Stimulated activated CD8-positive, alpha-beta memory T cell treated with anti-CD3 and anti-CD28 coated beads, Interleukin-7, amount 100 ng/mL, for 1 hour (primary cell): ENCODE results near the gene VSIG10L.

Source experiments
- DNase-seq, 2 donors: peaks; one replicate each; pipeline ENCODE4 v3.0.0-alpha.2; 2020; ENCODE audit warnings: low read depth in 2 of 2

VSIG10L gene

DNA sequence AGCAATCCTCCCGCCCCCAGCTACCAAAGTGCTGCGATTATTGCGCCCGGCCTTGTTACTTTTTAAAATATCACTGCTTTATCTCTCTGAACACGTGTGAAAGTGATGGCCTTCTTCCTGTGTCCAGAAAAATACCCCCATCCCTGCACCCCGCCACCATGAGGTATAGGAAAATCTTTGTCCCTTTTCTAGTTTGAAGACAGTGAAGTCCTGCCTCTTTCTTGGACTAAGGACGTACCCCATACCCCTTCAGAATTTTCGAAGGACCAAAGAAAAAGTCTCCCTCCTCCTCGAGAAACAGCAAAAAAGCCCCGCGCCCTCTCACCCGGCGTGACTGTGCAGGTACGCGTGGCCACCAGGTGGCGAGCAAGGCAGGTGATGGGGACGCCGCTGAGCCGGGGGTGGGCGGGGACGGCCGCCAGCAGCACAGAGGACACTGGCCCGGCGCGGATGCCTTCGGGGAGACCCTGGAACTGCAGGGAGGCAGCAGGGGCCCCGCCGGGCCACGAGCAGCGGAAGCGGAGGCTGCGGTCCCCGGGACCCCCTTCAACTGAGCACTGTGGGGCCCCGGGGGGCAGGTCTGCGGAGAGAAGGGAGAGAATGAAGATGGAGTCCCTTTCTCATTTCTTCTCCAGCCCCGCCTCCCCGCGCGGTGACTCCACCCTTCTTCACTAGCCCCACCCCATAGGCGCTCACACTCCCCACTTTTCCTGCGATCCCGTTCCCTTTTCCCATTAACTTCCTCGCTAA lies 3.2 kb downstream of the VSIG10L start:
- DNase-seq, result peak; percentile 64 to 74

DNA sequence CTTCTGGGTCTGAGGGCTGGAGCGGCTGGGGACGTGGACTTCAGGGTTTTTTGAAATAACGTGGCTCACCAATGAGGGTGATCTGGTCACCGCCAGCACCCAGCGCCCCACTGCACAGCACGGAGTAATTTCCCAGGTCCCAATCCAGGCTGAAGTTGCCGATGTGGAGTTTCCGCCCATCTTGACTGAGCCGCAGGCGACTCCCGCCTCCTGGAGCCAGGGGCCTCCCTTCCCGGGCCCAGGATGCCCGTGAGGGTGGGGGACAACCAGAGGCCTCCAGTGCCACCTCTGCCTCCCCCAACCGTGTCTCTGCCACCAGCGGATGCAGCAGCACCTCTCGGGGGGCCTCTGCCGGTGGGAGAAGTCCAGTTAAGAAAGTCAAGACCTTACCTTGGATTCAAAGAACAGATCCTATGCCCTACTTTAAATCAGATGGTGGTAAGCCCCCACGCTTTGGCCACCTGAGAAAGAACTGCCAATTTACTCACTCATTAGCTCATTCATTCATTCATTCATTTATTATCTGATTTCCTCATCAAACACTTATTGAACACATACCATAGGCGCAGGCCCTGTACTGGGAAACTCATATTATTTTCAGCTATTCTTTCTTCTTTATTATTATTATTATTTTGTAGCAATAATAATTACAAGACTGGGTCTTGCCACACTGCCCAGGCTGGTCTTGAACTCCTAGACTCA lies 3.9 kb downstream of the VSIG10L start:
- no peak for DNase-seq

- DNase-seq, result no peak
These were observed 4.6 kb downstream of the VSIG10L start for GRCh38 chr19:51337141-51337860.

DNA sequence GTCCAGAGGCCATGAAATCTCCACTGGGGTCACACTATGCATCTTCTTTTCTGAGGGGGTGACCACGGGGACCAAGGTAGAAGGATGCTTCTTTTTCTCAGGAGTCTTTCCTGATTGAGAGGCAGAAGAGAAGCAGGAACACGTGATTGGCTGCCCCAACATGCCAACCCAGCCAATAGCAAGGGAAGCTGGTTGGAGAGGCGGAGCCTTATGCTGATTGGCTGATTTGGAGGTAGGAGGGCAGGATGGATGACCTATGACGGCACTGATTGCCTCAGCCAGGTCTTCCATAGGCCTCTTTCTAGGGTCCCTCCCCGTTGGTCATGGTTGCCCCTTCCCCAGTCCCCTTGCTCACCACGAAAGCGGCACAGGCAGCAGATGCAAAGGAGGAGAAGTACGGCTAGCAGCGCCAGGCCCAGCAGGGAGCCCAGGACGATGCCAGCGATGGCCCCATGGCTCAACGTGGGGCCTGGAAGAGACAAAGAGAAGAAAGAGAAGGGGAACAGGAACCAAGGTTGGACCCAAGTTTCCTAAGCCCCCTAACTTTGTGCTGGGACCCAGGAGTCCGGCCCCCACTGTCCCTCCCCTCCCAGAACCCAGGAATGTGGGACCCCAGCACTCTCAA lies 8.0 kb downstream of the VSIG10L start:
- no peak for DNase-seq

DNA sequence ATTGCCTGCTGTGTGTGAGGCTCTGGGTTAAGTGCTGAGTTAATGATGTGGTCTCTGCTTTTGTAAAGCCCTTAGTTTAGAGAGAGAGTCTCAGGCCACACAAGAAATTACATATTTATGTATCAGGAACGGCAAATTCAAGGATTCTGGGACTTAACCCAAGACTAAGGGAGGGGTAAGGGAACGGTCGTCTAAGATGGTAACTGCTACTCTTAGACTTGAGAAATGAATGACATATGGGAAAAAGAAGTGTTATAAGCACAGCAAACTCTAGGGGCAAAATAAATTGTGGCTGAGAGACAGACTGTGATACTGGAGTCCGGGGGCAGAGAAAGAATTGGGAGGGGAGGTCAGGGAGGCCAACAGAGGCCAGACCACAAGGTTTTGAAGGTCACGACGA lies 10.2 kb downstream of the VSIG10L start:
- DNase-seq, result no peak

DNA sequence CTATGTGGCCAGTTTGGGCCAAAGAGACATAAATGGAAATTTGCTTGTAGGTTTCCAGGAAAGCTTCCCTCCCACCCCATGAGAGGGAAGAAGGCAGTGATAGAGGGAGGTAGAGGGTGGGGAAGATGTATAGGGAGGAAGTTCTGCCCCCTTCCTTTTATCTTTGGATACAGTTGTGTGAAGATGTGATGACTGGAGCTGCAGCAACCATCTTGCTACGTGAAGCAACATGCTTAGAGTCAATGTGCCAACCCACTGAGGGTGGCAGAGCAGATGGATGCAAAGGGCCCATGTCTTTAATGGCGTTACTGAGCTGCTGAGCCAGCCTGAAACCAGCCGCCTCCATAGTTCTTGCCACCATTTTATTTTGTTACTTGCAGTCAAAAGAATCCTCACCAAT lies 10.7 kb downstream of the VSIG10L start:
- no peak for DNase-seq

DNA sequence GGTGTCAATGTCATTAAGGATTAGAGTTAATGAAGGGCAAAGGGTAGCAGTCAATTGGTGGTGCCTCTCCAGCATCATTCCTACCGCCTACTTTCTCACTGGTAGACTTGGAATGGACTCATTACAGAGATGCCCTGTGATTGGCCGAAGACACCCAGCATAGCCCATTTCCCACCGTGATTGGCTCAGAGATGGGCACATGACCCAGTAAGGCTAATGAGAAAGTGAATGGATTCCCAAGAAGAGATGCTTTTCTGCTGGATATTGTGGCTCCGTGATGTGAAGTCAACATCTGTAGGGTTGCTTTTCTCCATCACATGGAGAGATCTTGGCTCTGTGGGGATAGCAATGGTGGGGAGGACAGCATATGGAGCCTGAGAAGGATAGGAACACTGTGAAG lies 11.6 kb downstream of the VSIG10L start:
- DNase-seq, result no peak

- no peak for DNase-seq
These were observed 12.5 kb downstream of the VSIG10L start for GRCh38 chr19:51329411-51329810.

GRCh38 chr19:51327066-51328001 lies 14.6 kb downstream of the VSIG10L start:
- DNase-seq, result peak; percentile 8 to 17

DNA sequence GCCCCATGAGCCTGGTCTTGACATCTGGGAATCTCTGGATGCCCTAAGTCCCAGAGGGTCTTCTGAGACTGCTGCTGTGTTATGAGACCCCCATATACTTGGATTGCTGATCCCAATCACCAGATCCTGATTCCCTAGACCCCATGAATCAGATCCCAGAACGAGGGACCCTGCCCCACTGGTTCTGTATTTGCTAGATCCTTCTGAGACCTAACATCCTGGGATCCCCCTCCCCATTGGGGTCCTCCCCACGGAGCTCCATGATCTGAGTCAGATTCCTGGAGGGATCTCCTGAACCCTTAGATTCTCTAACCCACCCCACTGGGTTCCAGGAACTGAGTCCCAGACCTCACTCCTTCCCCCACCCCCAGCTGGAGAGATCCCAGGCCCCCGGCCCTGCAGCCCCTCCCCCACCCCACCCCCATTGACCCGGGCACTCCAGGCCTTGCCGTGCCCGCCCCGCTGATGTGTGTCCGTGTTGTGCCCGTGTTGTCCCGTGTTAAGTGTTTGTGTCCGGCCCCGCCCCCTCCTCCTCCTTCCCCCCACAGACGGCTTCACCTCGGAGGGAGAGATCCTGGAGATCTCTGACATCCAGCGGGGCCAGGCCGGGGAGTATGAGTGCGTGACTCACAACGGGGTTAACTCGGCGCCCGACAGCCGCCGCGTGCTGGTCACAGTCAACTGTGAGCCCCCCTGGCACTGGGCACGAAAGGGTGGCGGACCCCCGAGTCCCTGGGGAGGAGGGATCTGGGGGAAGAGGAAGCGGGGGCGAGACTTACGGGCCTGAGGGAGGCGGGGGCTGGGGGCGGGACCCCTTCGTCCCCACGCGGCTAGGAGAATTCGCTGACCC lies 15.5 kb downstream of the VSIG10L start:
- no peak for DNase-seq

- no peak for DNase-seq
These were observed 16.6 kb downstream of the VSIG10L start for GRCh38 chr19:51325161-51325976.

GRCh38 chr19:51324167-51324481 lies 17.8 kb downstream of the VSIG10L start:
- no peak for DNase-seq

- DNase-seq, result no peak
These were observed 18.3 kb downstream of the VSIG10L start for GRCh38 chr19:51323481-51324166.

DNA sequence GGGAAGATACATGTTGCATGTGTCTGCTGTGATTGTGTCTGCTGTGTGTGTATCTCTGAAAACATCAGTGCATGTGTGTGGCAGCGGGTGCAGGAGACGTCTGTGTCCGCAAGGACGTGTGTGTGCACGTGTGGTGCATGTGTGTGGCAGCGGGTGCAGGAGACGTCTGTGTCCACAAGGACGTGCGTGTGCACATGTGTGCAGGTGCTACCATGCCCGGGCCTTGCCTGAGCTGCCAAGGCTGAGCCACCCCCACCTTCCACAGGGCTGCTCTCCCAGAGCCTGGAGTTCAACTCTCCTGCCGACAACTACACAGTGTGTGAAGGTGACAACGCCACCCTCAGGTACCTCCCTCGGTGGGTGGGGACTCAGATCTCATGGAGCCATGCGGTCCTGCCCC lies 20.1 kb downstream of the VSIG10L start:
- DNase-seq, result no peak

- no peak for DNase-seq
These were observed 21.7 kb downstream of the VSIG10L start for GRCh38 chr19:51320280-51320657.

GRCh38 chr19:51319649-51320279 lies 22.2 kb downstream of the VSIG10L start:
- no peak for DNase-seq

- no peak for DNase-seq
These were observed 23.0 kb downstream of the VSIG10L start for GRCh38 chr19:51318687-51319648.
